Osteoblast (primary cell): ENCODE data around the gene KCNK17. TPM values are rescaled to one million over a fixed set of nuclear protein-coding genes. Genes with fewer than 3 reads are reported as not detected.

Experiments used
- DNase-seq: peaks from one replicate; pipeline ENCODE4 v3.0.0; 2011; ENCODE audit warnings: low spot score, mixed read lengths; ENCODE audit not compliant: insufficient read length; ENCODE audit errors: missing footprints
- H2AFZ ChIP-seq: 2 replicates; pipeline ENCODE4 v1.6.0; 2011; ENCODE audit warnings: mild to moderate bottlenecking, low read length
- H3K27ac ChIP-seq: 2 replicates; pipeline ENCODE4 v1.5.1; 2011; ENCODE audit warnings: mild to moderate bottlenecking, low read depth, low read length, moderate library complexity
- H3K27me3 ChIP-seq: 2 replicates; pipeline ENCODE4 v1.6.0; 2012; ENCODE audit warnings: mild to moderate bottlenecking, control low read depth, inconsistent platforms, low read length, moderate library complexity; ENCODE audit not compliant: insufficient read depth
- H3K36me3 ChIP-seq: 2 replicates; pipeline ENCODE4 v1.5.1; 2011; ENCODE audit warnings: mild to moderate bottlenecking, low read length, control low read depth, moderate library complexity; ENCODE audit not compliant: insufficient read depth
- H3K4me1 ChIP-seq: 2 replicates; pipeline ENCODE4 v1.5.1; 2011; ENCODE audit warnings: mild to moderate bottlenecking, low read length, control low read depth, moderate library complexity; ENCODE audit not compliant: insufficient read depth
- H3K4me2 ChIP-seq: 2 replicates; pipeline ENCODE4 v1.6.0; 2011; ENCODE audit warnings: mild to moderate bottlenecking, low read length; ENCODE audit not compliant: insufficient read depth
- H3K4me3 ChIP-seq: fragments of 200-600 bp; sonication (generic); 3 replicates; pipeline ENCODE4 v1.5.1; 2012; ENCODE audit warnings: mild to moderate bottlenecking, low read length, inconsistent platforms; ENCODE audit not compliant: insufficient read depth
- H3K79me2 ChIP-seq: 2 replicates; pipeline ENCODE4 v1.6.0; 2012; ENCODE audit warnings: mild to moderate bottlenecking, low read length, control low read depth, inconsistent platforms; ENCODE audit not compliant: insufficient read depth
- H3K9me3 ChIP-seq: 2 replicates; pipeline ENCODE4 v1.5.1; 2011; ENCODE audit warnings: low read depth, low read length, control low read depth
- H4K20me1 ChIP-seq: 2 replicates; pipeline ENCODE4 v1.6.0; 2012; ENCODE audit warnings: mild to moderate bottlenecking, low read length, control low read depth; ENCODE audit not compliant: insufficient read depth
- CTCF ChIP-seq: IDR thresholded peaks from 2 replicates; pipeline ENCODE4 v1.5.1; 2011; ENCODE audit warnings: mild to moderate bottlenecking, low read depth, low read length, moderate library complexity; ENCODE audit errors: extremely low read depth
- total RNA-seq: library from RNA; depleted of rRNA; stranded (reverse); fragments of >200 nt; gene quantifications from 2 replicates; pipeline ENCODE4 v1.2.3, GENCODE V29; 2012

The KCNK17 gene
- total RNA-seq, 1 donor = not detected

- Histone ChIP-seq H3K36me3 (no peaks in the 10 kb centered on the region), H3K27me3 (no peaks in the 10 kb centered on the region), H3K27ac (no peak overlapping the region), H3K4me1 (no peaks in the 10 kb centered on the region), H3K4me3 (no peak overlapping the region), H3K9me3 (no peaks in the 10 kb centered on the region), H3K79me2 (no peaks in the 10 kb centered on the region), H4K20me1 (no peaks in the 10 kb centered on the region), H2AFZ (no peak overlapping the region), H3K4me2 (no peak overlapping the region)
- peak; percentile 18 for DNase-seq
- no peak for TF ChIP-seq CTCF
These were observed 19.3 kb downstream of the KCNK17 start for GRCh38 chr6:39294899-39295298.

GRCh38 chr6:39294133-39294532, 20.1 kb downstream of the KCNK17 start:
- Histone ChIP-seq H4K20me1 (no peaks in the 10 kb centered on the region), H3K4me3 (no peak overlapping the region), H3K27me3 (no peaks in the 10 kb centered on the region), H3K27ac (no peak overlapping the region), H3K9me3 (no peaks in the 10 kb centered on the region), H3K79me2 (no peaks in the 10 kb centered on the region), H3K36me3 (no peaks in the 10 kb centered on the region), H3K4me2 (no peak overlapping the region), H2AFZ (no peak overlapping the region), H3K4me1 (no peaks in the 10 kb centered on the region)
- peak; percentile 68 for DNase-seq
- TF ChIP-seq CTCF = no peak

- Histone ChIP-seq H3K4me1 (no peaks in the 10 kb centered on the region), H3K4me2 (no peak overlapping the region), H3K4me3 (no peak overlapping the region), H3K9me3 (no peaks in the 10 kb centered on the region), H3K27me3 (no peaks in the 10 kb centered on the region), H4K20me1 (no peaks in the 10 kb centered on the region), H2AFZ (no peak overlapping the region), H3K36me3 (no peaks in the 10 kb centered on the region), H3K79me2 (no peaks in the 10 kb centered on the region), H3K27ac (no peak overlapping the region)
- DNase-seq = no peak
- no peak for TF ChIP-seq CTCF
These were observed 21.6 kb downstream of the KCNK17 start for GRCh38 chr6:39292637-39293036.

- Histone ChIP-seq H2AFZ (no peak overlapping the region), H3K4me2 (no peak overlapping the region), H4K20me1 (no peaks in the 10 kb centered on the region), H3K4me1 (no peaks in the 10 kb centered on the region), H3K4me3 (no peak overlapping the region), H3K36me3 (no peaks in the 10 kb centered on the region), H3K9me3 (no peaks in the 10 kb centered on the region), H3K27ac (no peak overlapping the region), H3K27me3 (no peaks in the 10 kb centered on the region), H3K79me2 (no peaks in the 10 kb centered on the region)
- TF ChIP-seq CTCF = no peak
- DNase-seq = no peak
These were observed 24.7 kb downstream of the KCNK17 start for GRCh38 chr6:39289490-39289889.
